Upper lobe of left lung (tissue), 4 donors: Measurements from ENCODE around the gene AXIN2.

Source experiments
- EP300 ChIP-seq, 4 donors: sonication (generic); formaldehyde crosslinking; IDR thresholded peaks; one replicate each; pipeline ENCODE4 v1.5.1; 2017; ENCODE audit warnings: antibody characterized with exemption in 4 of 4, control low read depth in 2 of 4
- POLR2A ChIP-seq, 4 donors: fragments of 450-650 bp; IDR thresholded peaks; one replicate each; pipeline ENCODE4 v1.5.1; 2016 to 2017; ENCODE audit warnings: antibody characterized with exemption in 4 of 4, mild to moderate bottlenecking in 2 of 4
- TF ChIP-seq, protein P1 (sequence below), 6 experiments: fragments of 450-650 bp in 4 of 6; fragments of 200-600 bp in 2 of 6; sonication (generic) in 2 of 6; IDR thresholded peaks; one replicate each; pipeline ENCODE4 v1.5.1; 2016 to 2019; ENCODE audit warnings: antibody characterized with exemption in 6 of 6

DNA sequence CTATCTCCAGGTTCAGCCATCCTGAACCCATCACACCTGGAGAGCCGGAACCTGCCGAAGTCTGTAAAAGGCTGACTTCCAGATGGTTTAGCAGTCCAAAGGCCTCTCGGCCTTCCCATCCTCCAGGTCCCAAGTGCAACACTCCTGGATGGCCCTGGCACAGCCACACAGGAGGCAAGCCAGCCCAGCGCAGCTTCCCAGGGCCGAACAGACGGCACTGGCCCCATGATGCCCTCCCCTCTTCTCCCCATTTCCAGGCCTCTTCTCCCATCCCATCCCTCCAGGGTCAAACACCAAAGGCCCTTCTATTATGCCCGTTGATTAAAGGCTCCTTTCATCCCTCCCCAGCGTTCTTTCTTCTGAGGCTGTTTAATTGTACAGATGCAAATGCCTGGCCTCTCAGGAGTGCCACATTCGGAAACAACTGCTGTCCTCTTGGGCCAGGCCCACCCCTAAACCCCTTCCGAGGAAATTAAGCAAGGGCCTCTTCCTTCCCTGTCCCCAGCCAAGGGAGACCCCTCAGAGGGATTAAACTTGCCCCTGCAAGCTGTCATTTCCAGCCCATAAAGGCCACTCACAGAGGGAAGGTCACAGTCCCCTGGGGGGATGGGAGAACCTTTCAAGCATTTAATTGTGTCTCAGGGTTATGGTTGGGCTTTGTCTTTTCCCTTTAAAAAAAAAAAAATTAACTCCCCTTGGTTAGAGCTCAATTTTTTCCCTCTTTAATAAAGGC lies 30.8 kb downstream of the AXIN2 start:
- TF ChIP-seq, protein P1, sequence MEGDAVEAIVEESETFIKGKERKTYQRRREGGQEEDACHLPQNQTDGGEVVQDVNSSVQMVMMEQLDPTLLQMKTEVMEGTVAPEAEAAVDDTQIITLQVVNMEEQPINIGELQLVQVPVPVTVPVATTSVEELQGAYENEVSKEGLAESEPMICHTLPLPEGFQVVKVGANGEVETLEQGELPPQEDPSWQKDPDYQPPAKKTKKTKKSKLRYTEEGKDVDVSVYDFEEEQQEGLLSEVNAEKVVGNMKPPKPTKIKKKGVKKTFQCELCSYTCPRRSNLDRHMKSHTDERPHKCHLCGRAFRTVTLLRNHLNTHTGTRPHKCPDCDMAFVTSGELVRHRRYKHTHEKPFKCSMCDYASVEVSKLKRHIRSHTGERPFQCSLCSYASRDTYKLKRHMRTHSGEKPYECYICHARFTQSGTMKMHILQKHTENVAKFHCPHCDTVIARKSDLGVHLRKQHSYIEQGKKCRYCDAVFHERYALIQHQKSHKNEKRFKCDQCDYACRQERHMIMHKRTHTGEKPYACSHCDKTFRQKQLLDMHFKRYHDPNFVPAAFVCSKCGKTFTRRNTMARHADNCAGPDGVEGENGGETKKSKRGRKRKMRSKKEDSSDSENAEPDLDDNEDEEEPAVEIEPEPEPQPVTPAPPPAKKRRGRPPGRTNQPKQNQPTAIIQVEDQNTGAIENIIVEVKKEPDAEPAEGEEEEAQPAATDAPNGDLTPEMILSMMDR (IDR thresholded peaks at IDR 0.05), result no peak
- no peak for TF ChIP-seq POLR2A (IDR thresholded peaks at IDR 0.05)
- no peak for TF ChIP-seq EP300 (IDR thresholded peaks at IDR 0.05)
